Activated B cell treated with CpG ODN at 0.5 μM for 24 hours (primary cell): ENCODE data around the gene SERPIND1. TPM values are rescaled to one million over a fixed set of nuclear protein-coding genes. Genes with fewer than 3 reads are reported as not detected.

Source experiments
- ATAC-seq: fragments of 200-7000 bp; cut with Tn5 transposase; one replicate; pipeline ENCODE4 v1.10.0; 2021; ENCODE audit warnings: low read depth, mild to moderate bottlenecking, moderate library complexity
- CTCF ChIA-PET: fragments of 350-600 bp; sonication (Branson Sonifier 250); formaldehyde crosslinking; loops from one replicate; lab custom pipeline; 2021; ENCODE audit warnings: antibody characterized with exemption; lab: Charles Lee
- POLR2A ChIA-PET: fragments of 350-600 bp; sonication (Branson Sonifier 250); formaldehyde crosslinking; loops from one replicate; lab custom pipeline; 2021; ENCODE audit warnings: antibody characterized with exemption; lab: Charles Lee
- DNase-seq: peaks from one replicate; pipeline ENCODE4 v3.0.0; 2022
- H3K27ac Mint-ChIP-seq: one replicate; pipeline ENCODE4 v1.8.0; 2020; ENCODE audit warnings: mixed read lengths
- H3K27me3 Mint-ChIP-seq: one replicate; pipeline ENCODE4 v1.8.0; 2021; ENCODE audit warnings: mixed read lengths
- H3K36me3 Mint-ChIP-seq: one replicate; pipeline ENCODE4 v1.8.0; 2021; ENCODE audit warnings: low read depth, mixed read lengths
- H3K4me1 Mint-ChIP-seq: one replicate; pipeline ENCODE4 v1.8.0; 2021; ENCODE audit warnings: mixed read lengths
- H3K4me3 Mint-ChIP-seq: one replicate; pipeline ENCODE4 v1.8.0; 2020; ENCODE audit warnings: mild to moderate bottlenecking, mixed read lengths
- H3K9me3 Mint-ChIP-seq: one replicate; pipeline ENCODE4 v1.8.0; 2020; ENCODE audit warnings: mixed read lengths
- intact Hi-C: fragments of 100-400 bp; cut with micrococcal nuclease; formaldehyde crosslinking; loops from one replicate; pipeline ENCODE4 v1.15.1; 2024
- total RNA-seq: library from RNA; stranded (reverse); gene quantifications from 2 replicates; pipeline ENCODE4 v1.2.3, GENCODE V29; 2022
- TF ChIP-seq, protein P1 (sequence below): fragments of 200-600 bp; IDR thresholded peaks from one replicate; pipeline ENCODE4 v1.8.0; 2022; ENCODE audit warnings: antibody characterized with exemption, mild to moderate bottlenecking

Gene SERPIND1
- total RNA-seq, 1 donor from 2014 or later, result not detected

DNA sequence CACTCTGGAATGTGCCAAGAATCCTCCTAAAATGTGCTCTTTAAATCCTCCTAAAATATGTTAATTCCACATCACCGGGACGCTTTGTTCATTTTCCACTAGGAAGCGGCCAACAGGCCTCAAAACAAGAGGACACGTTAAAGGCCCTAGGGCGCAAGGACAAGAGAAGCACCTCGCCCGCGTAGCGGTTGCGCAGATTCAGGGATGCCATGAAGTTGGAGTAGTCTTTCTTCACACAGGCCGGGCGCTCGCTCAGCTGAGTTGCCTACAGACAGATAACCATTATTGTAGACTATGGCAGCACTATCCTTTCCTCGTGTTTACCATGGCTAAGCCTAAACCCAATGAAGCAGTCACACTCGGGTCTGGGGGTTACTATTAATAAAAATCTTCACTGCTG is 29.5 kb upstream of the SERPIND1 start:
- no peak for DNase-seq
- H3K27me3 Mint-ChIP-seq, result no peaks in the 10 kb centered on the region
- no peak overlapping the region for H3K4me3 Mint-ChIP-seq
- POLR2A ChIA-PET, result no interaction called here
- no peak overlapping the region for H3K27ac Mint-ChIP-seq
- no peak for ATAC-seq
- H3K36me3 Mint-ChIP-seq, result peaks cover 64% of the 10 kb centered on the region
- H3K4me1 Mint-ChIP-seq, result peaks cover 33% of the 10 kb centered on the region
- TF ChIP-seq, protein P1, sequence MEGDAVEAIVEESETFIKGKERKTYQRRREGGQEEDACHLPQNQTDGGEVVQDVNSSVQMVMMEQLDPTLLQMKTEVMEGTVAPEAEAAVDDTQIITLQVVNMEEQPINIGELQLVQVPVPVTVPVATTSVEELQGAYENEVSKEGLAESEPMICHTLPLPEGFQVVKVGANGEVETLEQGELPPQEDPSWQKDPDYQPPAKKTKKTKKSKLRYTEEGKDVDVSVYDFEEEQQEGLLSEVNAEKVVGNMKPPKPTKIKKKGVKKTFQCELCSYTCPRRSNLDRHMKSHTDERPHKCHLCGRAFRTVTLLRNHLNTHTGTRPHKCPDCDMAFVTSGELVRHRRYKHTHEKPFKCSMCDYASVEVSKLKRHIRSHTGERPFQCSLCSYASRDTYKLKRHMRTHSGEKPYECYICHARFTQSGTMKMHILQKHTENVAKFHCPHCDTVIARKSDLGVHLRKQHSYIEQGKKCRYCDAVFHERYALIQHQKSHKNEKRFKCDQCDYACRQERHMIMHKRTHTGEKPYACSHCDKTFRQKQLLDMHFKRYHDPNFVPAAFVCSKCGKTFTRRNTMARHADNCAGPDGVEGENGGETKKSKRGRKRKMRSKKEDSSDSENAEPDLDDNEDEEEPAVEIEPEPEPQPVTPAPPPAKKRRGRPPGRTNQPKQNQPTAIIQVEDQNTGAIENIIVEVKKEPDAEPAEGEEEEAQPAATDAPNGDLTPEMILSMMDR, result no peak
- intact Hi-C loops, result no loop called here
- CTCF ChIA-PET, result interaction anchor here (1.1 kb wide), 1 partner anchor 13 kb away, joined by 3 read pairs; no protein-coding TSS in a partner anchor
- H3K9me3 Mint-ChIP-seq, result no peaks in the 10 kb centered on the region

DNA sequence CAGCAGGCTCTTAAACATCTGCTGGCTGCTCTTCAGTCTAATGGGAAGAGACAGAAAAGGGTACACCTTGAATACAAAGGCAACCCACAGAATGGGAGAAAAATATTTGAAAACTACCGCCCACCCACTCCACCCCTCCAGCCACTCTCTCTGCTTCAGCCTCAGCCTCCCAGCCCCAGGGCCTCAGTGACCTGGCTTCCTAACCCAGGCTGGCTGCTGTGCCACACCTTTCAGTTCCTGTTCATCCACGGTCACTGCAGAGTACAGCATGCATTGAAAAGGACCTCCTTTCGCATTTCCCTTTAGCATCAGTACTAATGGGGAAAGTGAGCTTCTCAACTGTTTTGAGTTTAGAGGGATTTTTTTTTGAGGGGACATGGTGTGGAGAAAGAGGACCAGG is 28.8 kb upstream of the SERPIND1 start:
- intact Hi-C loops, result no loop called here
- DNase-seq (no peak), ATAC-seq (no peak)
- ChIA-PET CTCF (no interaction called here), POLR2A (no interaction called here)
- TF ChIP-seq, protein P1, result no peak
- Mint-ChIP-seq H3K4me3 (no peak overlapping the region), H3K27ac (no peak overlapping the region), H3K36me3 (peaks cover 69% of the 10 kb centered on the region), H3K4me1 (peaks cover 40% of the 10 kb centered on the region), H3K27me3 (no peaks in the 10 kb centered on the region), H3K9me3 (no peaks in the 10 kb centered on the region)

DNA sequence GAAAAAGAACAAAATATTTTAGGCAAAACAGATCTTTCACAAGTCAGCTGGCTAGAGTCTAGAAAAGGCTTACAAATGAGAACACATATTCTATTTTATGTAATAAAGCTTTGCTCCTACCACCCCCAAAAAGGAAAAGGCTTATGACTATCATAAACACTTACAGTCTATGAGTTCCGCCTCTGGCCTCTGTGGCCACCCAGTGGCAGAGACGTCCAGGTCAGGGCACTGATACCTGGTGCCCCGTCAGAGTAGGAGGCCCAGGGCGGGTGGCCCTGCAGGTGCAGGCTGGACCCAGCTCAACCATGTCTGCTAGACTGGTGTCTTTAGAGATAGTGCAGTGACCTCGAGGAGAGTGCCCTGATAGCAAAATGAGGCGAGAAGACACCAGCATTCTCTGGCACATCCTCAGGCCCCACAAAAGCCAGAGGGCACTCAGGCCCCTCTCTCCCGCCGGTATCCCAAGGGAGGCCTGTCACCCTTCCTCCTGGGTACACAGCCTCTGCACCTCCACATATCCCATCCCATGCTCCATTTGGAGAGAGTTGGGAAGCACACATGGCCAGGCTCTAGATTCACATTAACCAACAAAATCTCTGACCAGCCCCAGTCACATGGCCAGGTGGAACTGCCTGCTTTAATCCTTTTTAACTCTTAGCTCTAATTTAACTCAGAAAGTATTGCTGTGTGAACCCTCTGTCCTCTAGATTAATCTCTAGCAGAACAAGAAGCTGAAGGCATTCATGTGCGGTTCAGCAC is 27.3 kb upstream of the SERPIND1 start:
- H3K4me3 Mint-ChIP-seq, result no peak overlapping the region

DNA sequence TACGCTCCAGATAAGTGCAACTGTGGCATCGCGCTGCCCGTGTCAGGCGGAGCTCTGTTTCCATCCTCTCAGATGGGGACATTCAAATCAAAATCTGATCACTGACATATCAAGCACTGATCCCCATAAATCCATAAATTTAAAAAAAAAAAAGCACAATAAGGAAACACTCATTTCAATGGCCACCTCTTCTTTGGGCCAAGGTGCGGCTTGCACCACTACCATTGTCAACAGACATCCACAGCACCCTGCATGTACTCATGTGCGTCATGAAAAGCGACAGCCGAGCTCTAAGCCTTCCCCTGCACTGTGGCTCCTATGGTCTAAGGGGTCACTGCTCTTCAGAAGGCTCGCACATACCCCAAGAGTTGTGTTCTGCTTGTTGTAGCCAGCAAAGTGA is 26.7 kb upstream of the SERPIND1 start:
- CTCF ChIA-PET, result no interaction called here
- DNase-seq, result no peak
- TF ChIP-seq, protein P1, result no peak
- POLR2A ChIA-PET, result no interaction called here
- no peaks in the 10 kb centered on the region for H3K9me3 Mint-ChIP-seq
- H3K4me3 Mint-ChIP-seq, result no peak overlapping the region
- H3K27ac Mint-ChIP-seq, result no peak overlapping the region
- H3K36me3 Mint-ChIP-seq, result peaks cover 59% of the 10 kb centered on the region
- intact Hi-C loops, result no loop called here
- H3K27me3 Mint-ChIP-seq, result no peaks in the 10 kb centered on the region
- peaks cover 52% of the 10 kb centered on the region for H3K4me1 Mint-ChIP-seq
- no peak for ATAC-seq

More for the DNA sequence above, 27.3 kb upstream of the SERPIND1 start:
- H3K27me3 Mint-ChIP-seq, result no peaks in the 10 kb centered on the region
- TF ChIP-seq, protein P1, result no peak
- ATAC-seq (no peak), DNase-seq (no peak)
- intact Hi-C loops, result no loop called here
- H3K4me1 Mint-ChIP-seq, result peaks cover 52% of the 10 kb centered on the region
- CTCF ChIA-PET, result no interaction called here
- no peaks in the 10 kb centered on the region for H3K9me3 Mint-ChIP-seq
- H3K27ac Mint-ChIP-seq, result peak overlapping the region; percentile 53
- POLR2A ChIA-PET, result no interaction called here
- H3K36me3 Mint-ChIP-seq, result peaks cover 65% of the 10 kb centered on the region

DNA sequence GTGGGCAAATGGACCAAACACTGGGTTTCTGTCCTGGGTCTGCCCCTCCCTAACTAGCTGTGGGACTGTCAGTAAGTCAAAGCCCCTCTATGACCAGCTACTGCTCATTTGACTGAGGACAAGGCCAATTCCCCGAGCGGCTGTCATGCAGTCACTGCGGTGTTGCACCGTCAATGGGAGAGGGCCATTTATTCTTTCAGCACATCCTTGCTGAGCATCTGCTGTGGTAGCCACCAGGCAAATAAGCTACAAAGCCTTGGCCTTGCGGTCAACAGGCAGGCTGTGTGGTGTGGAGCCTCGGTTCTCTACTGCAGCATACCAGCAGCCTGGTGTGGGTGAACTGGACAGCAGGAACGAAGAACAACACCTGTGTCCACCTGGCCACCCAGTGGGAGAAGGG is 25.8 kb upstream of the SERPIND1 start:
- Mint-ChIP-seq H3K9me3 (no peaks in the 10 kb centered on the region), H3K4me1 (peaks cover 52% of the 10 kb centered on the region), H3K27me3 (no peaks in the 10 kb centered on the region), H3K36me3 (peaks cover 64% of the 10 kb centered on the region), H3K27ac (no peak overlapping the region), H3K4me3 (no peak overlapping the region)
- intact Hi-C loops, result loop anchor here (2.0 kb wide), 1 partner anchor 37 kb away; no protein-coding TSS in a partner anchor
- DNase-seq (no peak), ATAC-seq (peak; percentile 21)
- TF ChIP-seq, protein P1, result no peak
- POLR2A ChIA-PET, result interaction anchor here (1.3 kb wide), 1 partner anchor 45 kb away, joined by 4 read pairs; no protein-coding TSS in a partner anchor
- CTCF ChIA-PET, result interaction anchor here (0.5 to 3.2 kb wide), 2 partner anchors 36 to 278 kb away, joined by 3 to 9 read pairs; no protein-coding TSS in a partner anchor
